HepG2 (cell line): ENCODE data around the gene EXOC6B.

ENCODE experiments used
- GTF2F1 ChIP-seq: fragments of 150-350 bp; IDR thresholded peaks from 2 replicates; pipeline ENCODE4 v1.6.1; 2014; ENCODE audit warnings: low read length
- KDM5A ChIP-seq: fragments of 200-600 bp; sonication (generic); IDR thresholded peaks from 2 replicates; pipeline ENCODE4 v1.7.0; 2018; ENCODE audit warnings: antibody characterized with exemption, mild to moderate bottlenecking, low read length, borderline replicate concordance
- TF ChIP-seq, protein P1 (sequence below): sonication (generic); formaldehyde crosslinking; IDR thresholded peaks from 2 replicates; pipeline ENCODE4 v1.5.0; 2020; ENCODE audit warnings: mild to moderate bottlenecking, missing genetic modification reagents

DNA sequence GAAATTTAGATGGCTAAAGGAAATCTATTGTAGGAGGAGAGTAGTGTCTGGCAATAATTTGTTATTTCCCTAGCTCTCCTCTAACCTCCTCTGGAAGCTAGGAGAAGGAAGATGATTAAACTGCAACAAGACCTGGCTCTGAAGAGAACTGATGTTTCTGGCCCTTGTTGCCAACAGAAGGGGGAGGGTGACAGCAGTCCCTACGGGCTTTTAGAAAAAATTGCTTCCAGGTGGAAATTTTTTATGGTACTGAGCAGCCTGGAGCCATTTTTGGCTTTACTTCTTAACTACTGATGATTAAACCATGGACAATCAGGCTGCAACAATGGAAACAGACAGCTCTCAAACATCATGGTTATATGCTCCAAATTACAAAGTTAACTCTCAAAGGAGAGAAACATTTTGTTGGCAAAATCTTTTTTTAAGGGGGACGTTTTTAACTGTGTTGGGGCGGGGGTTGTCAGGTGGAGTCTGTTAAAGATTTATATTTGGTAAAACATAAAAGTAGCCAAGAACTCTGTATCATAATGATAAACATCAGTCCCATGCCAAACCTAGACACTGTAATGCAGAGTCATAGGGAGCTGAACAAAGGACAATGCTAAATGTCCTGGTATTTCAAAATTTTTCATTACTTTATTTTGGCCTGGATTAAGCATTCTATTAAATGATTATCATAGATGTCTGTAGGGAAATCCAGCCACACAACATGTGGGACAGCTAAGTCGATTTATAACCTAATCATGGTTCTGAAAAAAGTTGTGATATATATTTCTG lies 70.0 kb downstream of the EXOC6B start:
- no peak for TF ChIP-seq GTF2F1
- TF ChIP-seq KDM5A, result no peak
- TF ChIP-seq, protein P1, sequence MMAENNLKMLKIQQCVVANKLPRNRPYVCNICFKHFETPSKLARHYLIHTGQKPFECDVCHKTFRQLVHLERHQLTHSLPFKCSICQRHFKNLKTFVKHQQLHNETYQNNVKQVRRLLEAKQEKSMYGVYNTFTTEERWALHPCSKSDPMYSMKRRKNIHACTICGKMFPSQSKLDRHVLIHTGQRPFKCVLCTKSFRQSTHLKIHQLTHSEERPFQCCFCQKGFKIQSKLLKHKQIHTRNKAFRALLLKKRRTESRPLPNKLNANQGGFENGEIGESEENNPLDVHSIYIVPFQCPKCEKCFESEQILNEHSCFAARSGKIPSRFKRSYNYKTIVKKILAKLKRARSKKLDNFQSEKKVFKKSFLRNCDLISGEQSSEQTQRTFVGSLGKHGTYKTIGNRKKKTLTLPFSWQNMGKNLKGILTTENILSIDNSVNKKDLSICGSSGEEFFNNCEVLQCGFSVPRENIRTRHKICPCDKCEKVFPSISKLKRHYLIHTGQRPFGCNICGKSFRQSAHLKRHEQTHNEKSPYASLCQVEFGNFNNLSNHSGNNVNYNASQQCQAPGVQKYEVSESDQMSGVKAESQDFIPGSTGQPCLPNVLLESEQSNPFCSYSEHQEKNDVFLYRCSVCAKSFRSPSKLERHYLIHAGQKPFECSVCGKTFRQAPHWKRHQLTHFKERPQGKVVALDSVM, result no peak
